Measurements from ENCODE around the gene GIT2.
"Not testable (repeated sequence)": the region's sequence is repeated elsewhere in the genome, so short reads cannot be mapped to it uniquely, and the experiment has no call there.

Gene GIT2

GRCh38 chr12:109916045-109916444 lies 80.1 kb downstream of the GIT2 start:
- no peak for DNase-seq

- DNase-seq: no peak
Observed at GRCh38 chr12:109915171-109916040, 80.8 kb downstream of the GIT2 start.

GRCh38 chr12:109914461-109914860 lies 81.7 kb downstream of the GIT2 start:
- DNase-seq: no peak

- DNase-seq: no peak
Observed at GRCh38 chr12:109912855-109913321, 83.3 kb downstream of the GIT2 start.

GRCh38 chr12:109910969-109911348 lies 85.2 kb downstream of the GIT2 start:
- no peak for DNase-seq

DNA sequence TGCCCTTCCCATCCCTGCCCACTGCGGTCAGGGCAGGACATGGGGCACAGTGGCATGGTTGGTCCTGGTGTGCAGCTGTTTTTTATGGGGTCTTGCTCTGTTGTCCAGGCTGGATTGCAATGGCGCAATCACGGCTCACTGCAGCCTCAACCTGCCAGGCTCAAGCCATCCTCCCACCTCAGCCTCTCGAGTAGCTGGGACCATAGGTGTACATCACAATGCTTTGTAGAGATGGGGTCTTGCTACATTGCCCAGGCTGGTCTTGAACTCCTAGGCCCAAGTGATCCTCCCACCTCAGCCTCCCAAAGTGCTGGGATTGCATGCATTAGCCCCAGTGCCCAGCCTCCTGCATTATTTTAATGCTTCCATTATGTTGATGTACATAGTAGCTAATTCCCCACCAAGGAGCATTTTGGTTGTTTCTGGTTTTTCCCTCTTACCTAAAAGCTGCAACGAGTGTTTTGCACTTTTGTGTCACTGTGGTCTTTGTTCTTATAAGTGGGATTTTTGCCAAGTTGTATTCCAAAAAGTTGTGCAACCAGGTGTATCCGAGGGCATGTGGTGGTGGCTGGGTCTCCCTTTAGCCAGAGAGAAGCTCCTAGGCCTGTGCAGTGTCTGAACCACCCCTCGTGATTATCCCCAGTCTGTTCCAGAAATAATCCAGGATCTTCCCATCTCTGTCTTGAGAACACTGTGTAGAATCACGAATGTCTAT lies 85.8 kb downstream of the GIT2 start:
- no peak for DNase-seq

DNA sequence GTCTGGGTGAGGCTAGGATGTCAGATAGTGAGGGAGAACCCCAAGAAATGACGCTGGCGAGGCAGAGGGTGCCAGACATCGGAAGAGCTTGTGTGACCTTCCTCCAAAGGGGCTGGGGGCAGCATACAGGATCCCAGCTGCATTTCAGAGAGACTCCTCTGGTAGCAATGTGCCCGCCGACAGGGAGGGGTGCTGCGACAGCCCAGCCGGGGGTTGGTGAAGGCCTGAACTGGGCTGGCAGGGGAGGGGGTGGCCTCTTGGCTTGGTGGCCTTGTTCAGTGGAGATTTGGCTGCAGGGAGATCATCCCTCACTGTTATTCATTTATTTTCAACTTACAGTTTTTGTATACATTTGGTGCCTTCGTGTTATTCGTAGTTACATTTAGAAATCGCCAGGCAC lies 90.9 kb downstream of the GIT2 start:
- DNase-seq: no peak

DNA sequence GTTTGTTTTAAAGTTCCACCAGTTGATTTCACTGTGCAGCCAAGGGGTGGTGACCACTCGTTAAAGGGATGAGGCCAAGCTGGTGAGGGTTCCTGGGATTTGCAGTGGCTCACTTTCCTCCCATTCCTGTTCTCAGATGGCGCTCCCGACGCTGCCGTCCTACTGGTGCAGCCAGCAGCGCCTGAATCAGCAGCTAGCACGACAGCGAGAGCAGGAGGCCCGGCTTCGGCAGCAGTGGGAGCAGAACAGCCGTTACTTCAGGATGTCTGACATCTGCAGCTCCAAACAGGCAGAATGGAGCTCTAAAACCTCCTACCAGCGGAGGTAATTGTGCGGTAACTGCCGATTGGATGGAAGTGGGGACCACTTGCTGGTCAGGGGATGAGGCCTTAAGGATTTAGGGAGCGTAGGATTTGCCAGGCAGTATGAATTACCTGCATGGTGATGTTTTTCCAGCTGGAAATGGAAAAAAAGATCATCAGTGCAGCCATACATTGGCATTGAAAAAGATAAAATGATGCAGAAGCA lies 93.2 kb downstream of the GIT2 start:
- no peak for DNase-seq

DNA sequence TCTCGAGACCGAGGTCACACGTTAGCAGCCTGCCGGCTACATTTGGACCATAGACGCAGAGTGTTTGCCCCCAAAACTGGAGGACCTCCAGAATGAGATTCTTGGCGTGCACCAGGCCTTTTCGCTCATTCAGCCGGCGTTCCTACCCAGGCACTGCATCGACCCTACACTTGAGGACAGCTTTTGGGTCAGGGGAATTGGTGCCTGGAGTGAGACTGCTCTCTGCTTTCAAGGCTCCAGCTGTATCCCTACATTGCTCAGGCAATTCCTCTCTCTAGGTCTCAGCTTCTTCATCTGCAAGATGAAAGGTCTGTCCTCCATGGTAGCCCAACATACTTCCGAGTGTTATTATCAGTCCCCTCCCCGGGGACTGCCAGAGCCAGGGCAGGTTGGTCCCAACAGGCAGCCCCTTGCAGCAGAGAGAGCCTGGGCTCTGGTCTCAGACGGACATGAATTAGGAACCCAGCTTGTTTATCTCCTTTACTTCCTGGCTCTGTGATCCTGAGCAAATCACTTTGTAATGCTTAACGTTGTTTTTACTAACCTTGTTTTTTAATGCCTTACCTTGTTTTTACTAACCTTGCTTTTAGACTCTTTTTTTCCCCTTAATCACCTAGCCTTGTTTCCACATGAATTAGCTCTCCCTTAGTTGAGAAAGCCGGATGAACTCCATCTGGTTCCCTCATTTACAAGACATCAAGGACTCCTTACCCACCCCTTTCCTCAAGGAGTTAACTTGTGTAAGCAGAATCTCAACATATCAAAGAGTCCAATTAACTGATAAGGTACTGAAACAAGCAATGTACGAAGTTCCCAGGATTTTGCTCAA lies 95.2 kb downstream of the GIT2 start:
- no peak for DNase-seq

- peak; percentile 59 for DNase-seq
Observed at GRCh38 chr12:109899783-109900751, 96.1 kb downstream of the GIT2 start, which contains the start of gene TCHP. Gene TCHP (plus strand): TSS chr12:109900274. CDS start chr12:109903027, 2,753 bp downstream.

- not testable (repeated sequence) for DNase-seq
Observed at GRCh38 chr12:109899345-109899744, 96.8 kb downstream of the GIT2 start.

DNA sequence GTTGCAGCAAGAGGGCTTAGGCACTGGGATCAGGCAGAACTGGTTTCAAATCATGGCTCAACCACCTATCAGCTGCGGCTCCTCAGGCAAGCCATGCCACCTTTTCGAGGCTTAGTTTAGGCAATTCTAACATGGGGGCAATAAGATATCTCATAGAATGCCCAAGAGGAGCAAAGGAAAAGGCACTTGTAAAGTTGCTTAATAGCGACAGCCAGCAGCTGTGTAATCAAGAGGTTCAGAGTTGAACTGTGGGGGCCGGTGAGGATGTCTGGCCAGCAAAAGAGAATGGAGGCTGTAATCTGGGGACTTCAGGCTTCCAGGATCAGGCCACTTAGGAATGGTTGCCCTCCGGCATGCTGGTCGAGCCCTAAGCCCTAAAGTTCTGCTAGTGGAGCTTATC lies 99.1 kb downstream of the GIT2 start:
- no peak for DNase-seq

- no peak for DNase-seq
Observed at GRCh38 chr12:109896188-109896587, 100.0 kb downstream of the GIT2 start.

GRCh38 chr12:109894939-109895338 lies 101.2 kb downstream of the GIT2 start:
- DNase-seq: no peak

DNA sequence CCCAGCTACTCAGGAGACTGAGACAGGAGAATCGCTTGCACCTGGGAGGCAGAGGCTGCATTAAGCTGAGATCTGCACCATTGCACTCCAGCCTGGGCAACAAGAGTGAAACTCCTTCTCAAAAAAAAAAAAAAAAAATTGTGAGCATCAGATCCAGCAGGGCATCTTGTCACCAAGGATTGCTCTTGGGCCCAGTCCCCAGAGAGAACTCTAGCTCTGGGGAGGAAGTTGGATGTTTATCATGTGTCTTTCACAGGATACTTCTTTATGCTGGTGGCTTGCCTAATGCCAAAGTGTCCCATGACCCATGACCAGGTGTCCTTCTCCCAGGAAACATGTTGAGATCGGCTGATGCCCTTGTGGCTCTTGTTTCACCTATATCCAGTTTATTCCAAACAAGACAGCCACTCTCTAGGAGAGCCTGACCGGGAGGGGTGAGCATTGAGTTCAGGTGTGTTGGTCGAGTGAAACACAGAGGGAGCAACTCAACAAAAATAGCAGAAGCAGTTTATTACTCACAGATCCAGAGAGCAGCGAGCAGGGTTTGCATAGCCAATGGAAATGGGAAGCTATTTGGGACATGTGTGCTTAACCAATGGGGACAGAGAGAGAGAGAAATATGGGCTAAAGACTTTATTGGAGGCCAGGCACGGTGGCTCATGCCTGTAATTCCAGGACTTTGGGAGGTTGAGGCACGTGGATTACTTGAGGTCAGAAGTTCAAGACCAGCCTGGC lies 102.7 kb downstream of the GIT2 start:
- DNase-seq: no peak

- no peak for DNase-seq
Observed at GRCh38 chr12:109892748-109893147, 103.4 kb downstream of the GIT2 start.

DNA sequence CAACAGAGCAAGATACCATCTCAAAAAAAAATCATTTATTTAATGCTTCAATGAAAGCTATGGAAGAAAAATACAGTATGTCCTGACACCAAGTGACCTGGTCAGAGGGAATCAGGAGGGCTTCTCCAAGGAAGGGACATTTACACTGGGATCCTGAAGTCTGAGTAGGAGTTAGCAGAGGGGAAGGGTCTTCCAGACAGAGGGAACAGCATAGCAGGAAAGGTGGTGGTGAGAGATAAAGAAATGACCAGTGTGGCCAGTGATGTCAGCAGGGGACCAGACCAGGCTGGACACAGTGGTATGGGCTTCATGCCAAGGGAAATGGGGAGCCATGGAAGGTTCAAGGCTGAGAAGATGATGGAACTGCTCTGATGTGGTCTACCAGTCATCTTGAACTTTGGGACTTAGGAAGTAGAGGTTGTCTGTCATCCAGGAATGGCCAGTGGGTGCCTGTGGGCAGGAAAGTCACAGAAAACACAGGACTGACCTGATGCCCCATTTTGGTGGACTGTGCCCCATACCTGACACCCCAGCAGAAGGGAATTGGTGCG lies 103.9 kb downstream of the GIT2 start:
- no peak for DNase-seq

- DNase-seq: not testable (repeated sequence)
Observed at GRCh38 chr12:109891731-109892130, 104.4 kb downstream of the GIT2 start.

- no peak for DNase-seq
Observed at GRCh38 chr12:109890620-109891170, 105.5 kb downstream of the GIT2 start.
